Spleen (tissue), 11 donors: ENCODE measurements around the gene RIPOR2. TPM values are rescaled to one million over a fixed set of nuclear protein-coding genes. Genes with fewer than 3 reads are reported as not detected.

Experiments used
- DNase-seq: peaks from one replicate; pipeline ENCODE4 v3.0.0-alpha.2; 2020
- H3K27ac ChIP-seq, 8 donors: fragments of 200-600 bp; sonication (generic) in 7 of 8; 1 replicate in 4 of 8; 2 replicates in 4 of 8; pipeline versions ENCODE4 v1.5.0 to v1.8.0; 2016 to 2021; ENCODE audit warnings: inconsistent platforms in 4 of 8, mild to moderate bottlenecking in 4 of 8, moderate library complexity in 1 of 8
- H3K27me3 ChIP-seq, 7 donors: fragments of 200-600 bp; sonication (generic) in 6 of 7; replicated peaks in 1 of 7; 1 replicate in 4 of 7; 2 replicates in 3 of 7; pipeline versions ENCODE4 v1.5.0 to v1.8.0; 2016 to 2021; ENCODE audit warnings: inconsistent platforms in 3 of 7, mild to moderate bottlenecking in 1 of 7
- H3K36me3 ChIP-seq, 6 donors: fragments of 200-600 bp; sonication (generic) in 5 of 6; 1 replicate in 4 of 6; 2 replicates in 2 of 6; pipeline versions ENCODE4 v1.5.0 to v1.8.0; 2016 to 2021; ENCODE audit warnings: inconsistent platforms in 2 of 6
- H3K4me1 ChIP-seq, 6 donors: fragments of 200-600 bp; sonication (generic) in 5 of 6; 1 replicate in 3 of 6; 2 replicates in 3 of 6; pipeline versions ENCODE4 v1.5.0 to v1.8.0; 2016 to 2021; ENCODE audit warnings: inconsistent platforms in 3 of 6
- H3K4me3 ChIP-seq, 8 donors: fragments of 200-600 bp; sonication (generic) in 7 of 8; 1 replicate in 4 of 8; 2 replicates in 4 of 8; pipeline versions ENCODE4 v1.5.0 to v1.8.0; 2016 to 2021; ENCODE audit warnings: inconsistent platforms in 4 of 8, mild to moderate bottlenecking in 4 of 8, moderate library complexity in 2 of 8
- H3K9me3 ChIP-seq, 8 donors: fragments of 200-600 bp; sonication (generic) in 7 of 8; 1 replicate in 4 of 8; 2 replicates in 4 of 8; pipeline versions ENCODE4 v1.5.0 to v1.8.0; 2016 to 2021; ENCODE audit warnings: inconsistent platforms in 4 of 8
- POLR2A ChIP-seq, 3 donors: fragments of 450-650 bp; IDR thresholded peaks; one replicate each; pipeline ENCODE4 v1.5.1; 2017; ENCODE audit warnings: antibody characterized with exemption in 3 of 3, mild to moderate bottlenecking in 1 of 3
- POLR2AphosphoS5 ChIP-seq, 3 donors: sonication (generic); formaldehyde crosslinking; IDR thresholded peaks; one replicate each; pipeline ENCODE4 v1.5.1; 2017; ENCODE audit warnings: antibody characterized with exemption in 3 of 3
- WGBS, 5 donors: extraction: QIAGEN DNeasy Blood & Tissue Kit in 3 of 5; methylation state at CpG; one replicate each; pipeline versions ENCODE4 v1.1.5 to v1.1.7; 2013 to 2018; 5-methylcytosine and 5-hydroxymethylcytosine counted together
- intact Hi-C: fragments of 100-400 bp; cut with DNase I; formaldehyde crosslinking; loops from one replicate; pipeline ENCODE4 v1.15.0; 2023; ENCODE audit warnings: low total_unique reads
- polyA plus RNA-seq, 3 donors: library from polyadenylated mRNA; stranded (reverse); fragments of 200-250 nt; gene quantifications; one replicate each; pipeline ENCODE4 v1.2.1, GENCODE V29; 2013
- total RNA-seq, 7 donors: library from RNA; depleted of rRNA in 3 of 7; stranded (reverse); fragments of >200 nt in 3 of 7; fragmentation: NEBNext Ultra II Directional in 4 of 7; extraction: Animal tissue kit (Norgen Biotek cat#: 25700) in 4 of 7; gene quantifications; one replicate each; pipeline versions ENCODE4 v1.1.0 to v1.2.1, GENCODE V29; 2016 to 2021
- TF ChIP-seq, protein P1 (sequence below), 11 experiments: fragments of 200-600 bp in 7 of 11; fragments of 450-650 bp in 4 of 11; sonication (generic) in 4 of 11; IDR thresholded peaks in 8 of 11; conservative IDR thresholded peaks in 3 of 11; 1 replicate in 7 of 11; 2 replicates in 4 of 11; pipeline versions ENCODE4 v1.4.0 to v1.8.0; 2016 to 2021; ENCODE audit warnings: antibody characterized with exemption in 11 of 11, inconsistent platforms in 4 of 11, mild to moderate bottlenecking in 1 of 11
- donor health status: healthy with polysubstance abuse.
- donor health status: DM: no; HTN: no; CAD: no; lungs with moderate emphysema.
- donor health status: DM: no; HTN: no; CAD: no.
- donor health status: Bipolar disorder and iron deficiency.
- donor health status: healthy.
- donor health status: DM: no; HTN: no; CAD: no.
- donor health status: DM: yes; HTN: yes; CAD: no.

The RIPOR2 gene
- total and polyA plus RNA-seq, 10 donors, result 40.6 to 247 (median 147) TPM

DNA sequence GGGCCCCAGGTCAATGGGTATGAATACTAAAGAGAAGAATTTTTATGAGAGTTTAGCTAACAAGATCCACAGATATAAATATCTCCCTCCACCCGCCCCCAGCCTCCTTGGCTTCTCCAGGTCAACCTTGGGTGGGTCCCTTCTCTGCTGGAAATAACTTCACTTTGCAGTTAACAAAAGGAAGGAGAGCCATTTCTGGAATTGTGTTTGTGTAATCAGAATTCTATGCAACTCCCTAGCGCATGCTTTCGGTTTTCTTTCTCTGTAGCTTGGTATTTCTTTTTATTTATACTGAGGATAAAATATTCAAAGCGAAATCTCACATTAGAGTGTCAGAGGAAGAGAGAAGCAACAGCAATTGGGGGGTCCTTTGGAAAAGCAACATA lies 27.1 kb downstream of the RIPOR2 start:
- Histone ChIP-seq H3K9me3 (no peaks in the 10 kb centered on the region), H3K27me3 (no peaks in the 10 kb centered on the region), H3K4me1 (peaks cover 41 to 100% (median 85%) of the 10 kb centered on the region in 6 donors), H3K36me3 (peaks cover 0 to 62% (median 0%) of the 10 kb centered on the region in 6 donors), H3K4me3 (peak overlapping the region in 2 of 8 donors; percentile 50 to 79), H3K27ac (peak overlapping the region; percentile 36 to 88 (median 79))
- TF ChIP-seq POLR2A (IDR thresholded peaks at IDR 0.05), result no peak
- TF ChIP-seq POLR2AphosphoS5 (IDR thresholded peaks at IDR 0.05), result no peak
- TF ChIP-seq, protein P1, sequence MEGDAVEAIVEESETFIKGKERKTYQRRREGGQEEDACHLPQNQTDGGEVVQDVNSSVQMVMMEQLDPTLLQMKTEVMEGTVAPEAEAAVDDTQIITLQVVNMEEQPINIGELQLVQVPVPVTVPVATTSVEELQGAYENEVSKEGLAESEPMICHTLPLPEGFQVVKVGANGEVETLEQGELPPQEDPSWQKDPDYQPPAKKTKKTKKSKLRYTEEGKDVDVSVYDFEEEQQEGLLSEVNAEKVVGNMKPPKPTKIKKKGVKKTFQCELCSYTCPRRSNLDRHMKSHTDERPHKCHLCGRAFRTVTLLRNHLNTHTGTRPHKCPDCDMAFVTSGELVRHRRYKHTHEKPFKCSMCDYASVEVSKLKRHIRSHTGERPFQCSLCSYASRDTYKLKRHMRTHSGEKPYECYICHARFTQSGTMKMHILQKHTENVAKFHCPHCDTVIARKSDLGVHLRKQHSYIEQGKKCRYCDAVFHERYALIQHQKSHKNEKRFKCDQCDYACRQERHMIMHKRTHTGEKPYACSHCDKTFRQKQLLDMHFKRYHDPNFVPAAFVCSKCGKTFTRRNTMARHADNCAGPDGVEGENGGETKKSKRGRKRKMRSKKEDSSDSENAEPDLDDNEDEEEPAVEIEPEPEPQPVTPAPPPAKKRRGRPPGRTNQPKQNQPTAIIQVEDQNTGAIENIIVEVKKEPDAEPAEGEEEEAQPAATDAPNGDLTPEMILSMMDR (IDR thresholded peaks at IDR 0.05 in 8 of 11, conservative IDR thresholded peaks at IDR 0.05 in 3 of 11), result no peak
- DNase-seq, result no peak
- WGBS, 5 donors, result 31 to 55% (median 43%) methylated on average over 4 of the region's 4 CpGs
- intact Hi-C loops, result no loop called here

- intact Hi-C loops, result no loop called here
- Histone ChIP-seq H3K27ac (peak overlapping the region; percentile 36 to 88 (median 79)), H3K4me1 (peaks cover 41 to 100% (median 81%) of the 10 kb centered on the region in 6 donors), H3K4me3 (peak overlapping the region in 2 of 8 donors; percentile 50 to 79), H3K27me3 (no peaks in the 10 kb centered on the region), H3K9me3 (no peaks in the 10 kb centered on the region), H3K36me3 (peaks cover 0 to 62% (median 0%) of the 10 kb centered on the region in 6 donors)
- WGBS, 5 donors, result 11 to 16% (median 12%) methylated on average over 4 of the region's 4 CpGs
- DNase-seq, result no peak
- TF ChIP-seq, protein P1 (IDR thresholded peaks at IDR 0.05 in 8 of 11, conservative IDR thresholded peaks at IDR 0.05 in 3 of 11), result no peak
- no peak for TF ChIP-seq POLR2A (IDR thresholded peaks at IDR 0.05)
- no peak for TF ChIP-seq POLR2AphosphoS5 (IDR thresholded peaks at IDR 0.05)
Observed at GRCh38 chr6:24907919-24908649, 27.7 kb downstream of the RIPOR2 start.

GRCh38 chr6:24906314-24906713 lies 29.4 kb downstream of the RIPOR2 start:
- Histone ChIP-seq H3K4me1 (peaks cover 27 to 100% (median 78%) of the 10 kb centered on the region in 6 donors), H3K4me3 (no peak overlapping the region), H3K36me3 (peaks cover 0 to 63% (median 0%) of the 10 kb centered on the region in 6 donors), H3K27me3 (no peaks in the 10 kb centered on the region), H3K9me3 (no peaks in the 10 kb centered on the region), H3K27ac (peak overlapping the region in 2 of 8 donors; percentile 21 to 23)
- TF ChIP-seq POLR2AphosphoS5 (IDR thresholded peaks at IDR 0.05) (no peak), POLR2A (IDR thresholded peaks at IDR 0.05) (no peak)
- intact Hi-C loops, result no loop called here
- no peak for DNase-seq

DNA sequence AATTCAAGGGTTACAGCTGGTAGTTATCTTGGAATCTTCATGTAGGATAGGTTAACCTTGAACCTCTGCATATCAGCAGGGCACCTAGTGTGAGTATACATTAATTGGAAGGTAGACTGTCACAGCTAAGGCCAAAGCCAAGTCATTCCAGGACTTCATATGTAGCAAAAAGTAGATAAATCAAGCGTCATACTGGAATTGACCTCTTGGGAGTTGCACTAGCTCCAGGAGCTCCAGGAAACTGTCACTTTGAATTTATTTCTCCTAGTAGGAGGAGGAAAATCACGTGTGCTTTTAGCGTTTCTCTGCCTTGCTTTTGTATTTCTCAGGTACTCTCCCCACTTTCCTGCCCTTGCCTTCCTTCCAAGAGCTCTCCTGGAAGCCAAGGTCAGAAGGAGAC lies 30.3 kb downstream of the RIPOR2 start:
- Histone ChIP-seq H3K4me1 (peaks cover 27 to 100% (median 76%) of the 10 kb centered on the region in 6 donors), H3K27ac (peak overlapping the region in 1 of 8 donors; percentile 23), H3K36me3 (peaks cover 0 to 71% (median 0%) of the 10 kb centered on the region in 6 donors), H3K27me3 (no peaks in the 10 kb centered on the region), H3K9me3 (no peaks in the 10 kb centered on the region), H3K4me3 (no peak overlapping the region)
- intact Hi-C loops, result no loop called here
- TF ChIP-seq POLR2AphosphoS5 (IDR thresholded peaks at IDR 0.05) (no peak), POLR2A (IDR thresholded peaks at IDR 0.05) (no peak)
- TF ChIP-seq, protein P1 (IDR thresholded peaks at IDR 0.05 in 8 of 11, conservative IDR thresholded peaks at IDR 0.05 in 3 of 11), result no peak
- DNase-seq, result no peak
- 47 to 69% (median 62%) methylated on average over 3 of the region's 3 CpGs for WGBS, 5 donors
